NCI-H146 treated with DMSO at 0.1 percent for 48 hours (cell line): ENCODE results near the gene STAU1.
"Not testable (repeated sequence)": the region's sequence is repeated elsewhere in the genome, so short reads cannot be mapped to it uniquely, and the experiment has no call there.

Experiments used
- DNase-seq: peaks from one replicate; lab custom pipeline; 2025; ENCODE audit not compliant: unreplicated experiment; lab: John Stamatoyannopoulos, UW

STAU1 gene

GRCh38 chr20:49207076-49207475 is 18.9 kb upstream of the STAU1 start:
- no peak for DNase-seq

- DNase-seq: no peak
Observed at GRCh38 chr20:49203746-49204145, 15.6 kb upstream of the STAU1 start.

GRCh38 chr20:49203011-49203410 is 14.9 kb upstream of the STAU1 start:
- no peak for DNase-seq

GRCh38 chr20:49199729-49200293 is 11.7 kb upstream of the STAU1 start:
- DNase-seq: no peak

- not testable (repeated sequence) for DNase-seq
Observed at GRCh38 chr20:49192944-49193518, 4.9 kb upstream of the STAU1 start.

- DNase-seq: no peak
Observed at GRCh38 chr20:49187330-49187850, 744 bp downstream of the STAU1 start.

GRCh38 chr20:49186535-49187329 is 1.4 kb downstream of the STAU1 start:
- DNase-seq: no peak

GRCh38 chr20:49185071-49185761 is 2.9 kb downstream of the STAU1 start:
- no peak for DNase-seq

GRCh38 chr20:49184691-49185070 is 3.5 kb downstream of the STAU1 start:
- DNase-seq: no peak

- DNase-seq: not testable (repeated sequence)
Observed at GRCh38 chr20:49184084-49184501, 4.0 kb downstream of the STAU1 start.

- DNase-seq: no peak
Observed at GRCh38 chr20:49183444-49183843, 4.7 kb downstream of the STAU1 start.

- no peak for DNase-seq
Observed at GRCh38 chr20:49181265-49181877, 6.8 kb downstream of the STAU1 start.

- no peak for DNase-seq
Observed at GRCh38 chr20:49179368-49180277, 8.5 kb downstream of the STAU1 start.

GRCh38 chr20:49174183-49174582 is 14.0 kb downstream of the STAU1 start:
- no peak for DNase-seq

- DNase-seq: no peak
Observed at GRCh38 chr20:49172413-49172812, 15.7 kb downstream of the STAU1 start.

- no peak for DNase-seq
Observed at GRCh38 chr20:49171909-49172308, 16.2 kb downstream of the STAU1 start.

GRCh38 chr20:49170714-49171113 is 17.4 kb downstream of the STAU1 start:
- DNase-seq: no peak

GRCh38 chr20:49169547-49169946 is 18.6 kb downstream of the STAU1 start:
- DNase-seq: no peak

- not testable (repeated sequence) for DNase-seq
Observed at GRCh38 chr20:49168864-49169263, 19.3 kb downstream of the STAU1 start.
